SK-N-SH treated with all-trans-retinoic acid at 6 μM for 48 hours (cell line): ENCODE measurements around the gene ASB18.

Experiments used
- ATAC-seq: fragments of 200-7000 bp; cut with Tn5 transposase; 3 replicates; pipeline ENCODE4 v1.9.1; 2020; ENCODE audit warnings: mild to moderate bottlenecking, moderate library complexity
- ARNTL ChIP-seq: fragments of 450-650 bp; formaldehyde crosslinking; IDR thresholded peaks from 2 replicates; pipeline ENCODE4 v1.5.0; 2020; ENCODE audit warnings: low read depth, mild to moderate bottlenecking, moderate library complexity, borderline replicate concordance
- BACH2 ChIP-seq: fragments of 250-450 bp; sonication (Bioruptor Pico); IDR thresholded peaks from 2 replicates; pipeline ENCODE4 v1.9.0; 2021; ENCODE audit warnings: mild to moderate bottlenecking, borderline replicate concordance
- CREB5 ChIP-seq: fragments of 250-450 bp; sonication (Bioruptor Pico); IDR thresholded peaks from 2 replicates; pipeline ENCODE4 v1.5.1; 2020; ENCODE audit warnings: low read depth, mild to moderate bottlenecking, moderate library complexity
- CSDC2 ChIP-seq: fragments of 250-450 bp; sonication (Bioruptor Pico); IDR thresholded peaks from 2 replicates; pipeline ENCODE4 v1.5.0; 2020; ENCODE audit warnings: mild to moderate bottlenecking, moderate library complexity
- ESRRG ChIP-seq: fragments of 250-450 bp; sonication (Bioruptor Pico); IDR thresholded peaks from 2 replicates; pipeline ENCODE4 v1.6.1; 2021; ENCODE audit warnings: mild to moderate bottlenecking
- GLIS3 ChIP-seq: fragments of 250-450 bp; sonication (Bioruptor Pico); IDR thresholded peaks from 2 replicates; pipeline ENCODE4 v1.5.0; 2020; ENCODE audit warnings: mild to moderate bottlenecking, moderate library complexity
- ISL1 ChIP-seq: fragments of 250-450 bp; sonication (Bioruptor Pico); IDR thresholded peaks from 2 replicates; pipeline ENCODE4 v2.1.2; 2022; ENCODE audit warnings: mild to moderate bottlenecking, moderate library complexity
- OSR1 ChIP-seq: fragments of 250-450 bp; sonication (Bioruptor Pico); IDR thresholded peaks from 2 replicates; pipeline ENCODE4 v1.8.0; 2022; ENCODE audit warnings: moderate library complexity, mild to moderate bottlenecking, inconsistent platforms
- PATZ1 ChIP-seq: fragments of 250-450 bp; sonication (Bioruptor Pico); IDR thresholded peaks from 2 replicates; pipeline ENCODE4 v1.8.0; 2020; ENCODE audit warnings: mild to moderate bottlenecking, moderate library complexity, borderline replicate concordance
- PPARA ChIP-seq: fragments of 250-450 bp; sonication (Bioruptor Pico); IDR thresholded peaks from 2 replicates; pipeline ENCODE4 v1.5.0; 2020; ENCODE audit warnings: mild to moderate bottlenecking, borderline replicate concordance
- RARB ChIP-seq: fragments of 250-450 bp; sonication (Bioruptor Pico); IDR thresholded peaks from 2 replicates; pipeline ENCODE4 v1.8.0; 2021; ENCODE audit warnings: mild to moderate bottlenecking, moderate library complexity
- SNAI2 ChIP-seq: fragments of 250-450 bp; sonication (Bioruptor Pico); IDR thresholded peaks from 2 replicates; pipeline ENCODE4 v1.5.0; 2020; ENCODE audit warnings: mild to moderate bottlenecking, moderate library complexity
- TCF4 ChIP-seq: fragments of 250-450 bp; sonication (Bioruptor Pico); IDR thresholded peaks from 2 replicates; pipeline ENCODE4 v1.8.0; 2021; ENCODE audit warnings: mild to moderate bottlenecking, moderate library complexity, borderline replicate concordance
- TOX ChIP-seq: fragments of 250-450 bp; sonication (Bioruptor Pico); IDR thresholded peaks from 2 replicates; pipeline ENCODE4 v1.8.0; 2021; ENCODE audit warnings: mild to moderate bottlenecking, moderate library complexity, borderline replicate concordance
- TSHZ2 ChIP-seq: fragments of 250-450 bp; sonication (Bioruptor Pico); IDR thresholded peaks from 2 replicates; pipeline ENCODE4 v1.5.0; 2020; ENCODE audit warnings: mild to moderate bottlenecking, moderate library complexity
- ZC3H10 ChIP-seq: fragments of 250-450 bp; sonication (Bioruptor Pico); IDR thresholded peaks from 2 replicates; pipeline ENCODE4 v1.5.1; 2021; ENCODE audit warnings: mild to moderate bottlenecking, moderate library complexity
- ZFP3 ChIP-seq: fragments of 250-450 bp; sonication (Bioruptor Pico); IDR thresholded peaks from 2 replicates; pipeline ENCODE4 v1.5.0; 2020; ENCODE audit warnings: mild to moderate bottlenecking, moderate library complexity
- ZFP30 ChIP-seq: fragments of 450-650 bp; formaldehyde crosslinking; IDR thresholded peaks from 2 replicates; pipeline ENCODE4 v1.5.0; 2022; ENCODE audit warnings: mild to moderate bottlenecking, moderate library complexity
- ZNF70 ChIP-seq: fragments of 450-650 bp; formaldehyde crosslinking; IDR thresholded peaks from 2 replicates; pipeline ENCODE4 v1.5.0; 2020; ENCODE audit warnings: mild to moderate bottlenecking, moderate library complexity
- ZNF8 ChIP-seq: fragments of 450-650 bp; formaldehyde crosslinking; IDR thresholded peaks from 2 replicates; pipeline ENCODE4 v1.5.0; 2020; ENCODE audit warnings: mild to moderate bottlenecking, moderate library complexity

Gene ASB18

GRCh38 chr2:236241181-236242056 is 22.8 kb downstream of the ASB18 start:
- ATAC-seq: no peak
- no peak for TF ChIP-seq ZFP30 (CRISPR knock-in tag)
- TF ChIP-seq TOX (CRISPR knock-in tag): no peak
- no peak for TF ChIP-seq BACH2 (CRISPR knock-in tag)
- no peak for TF ChIP-seq CSDC2
- TF ChIP-seq RARB (CRISPR knock-in tag): no peak
- no peak for TF ChIP-seq GLIS3 (CRISPR knock-in tag)
- TF ChIP-seq PATZ1 (CRISPR knock-in tag): no peak
- no peak for TF ChIP-seq ISL1
- no peak for TF ChIP-seq ZC3H10 (CRISPR knock-in tag)
- no peak for TF ChIP-seq ESRRG (CRISPR knock-in tag)
- TF ChIP-seq PPARA (CRISPR knock-in tag): no peak
- no peak for TF ChIP-seq TSHZ2 (CRISPR knock-in tag)
- no peak for TF ChIP-seq OSR1
- TF ChIP-seq ARNTL (CRISPR knock-in tag): no peak
- TF ChIP-seq ZNF8 (CRISPR knock-in tag): no peak
- TF ChIP-seq TCF4 (CRISPR knock-in tag): no peak
- TF ChIP-seq, all 23 proteins: peak for 0

GRCh38 chr2:236240228-236240990 is 23.8 kb downstream of the ASB18 start:
- TF ChIP-seq CSDC2: no peak
- no peak for TF ChIP-seq PPARA (CRISPR knock-in tag)
- no peak for TF ChIP-seq ISL1
- no peak for TF ChIP-seq RARB (CRISPR knock-in tag)
- TF ChIP-seq ARNTL (CRISPR knock-in tag): no peak
- TF ChIP-seq ZFP3 (CRISPR knock-in tag): no peak
- TF ChIP-seq PATZ1 (CRISPR knock-in tag): no peak
- no peak for ATAC-seq

- no peak; the same call in 2 of the 3 replicates for ATAC-seq
- TF ChIP-seq CSDC2 (no peak), ISL1 (no peak), SNAI2 (no peak), CREB5 (CRISPR knock-in tag) (no peak), PATZ1 (CRISPR knock-in tag) (no peak), TSHZ2 (CRISPR knock-in tag) (no peak), ZFP3 (CRISPR knock-in tag) (no peak), ZC3H10 (CRISPR knock-in tag) (no peak), ZNF70 (CRISPR knock-in tag) (no peak), PPARA (CRISPR knock-in tag) (no peak)
These were observed 24.7 kb downstream of the ASB18 start for GRCh38 chr2:236239276-236240065.
